IMR-90 (cell line): Measurements from ENCODE around the gene PDGFC. TPM values are rescaled to one million over a fixed set of nuclear protein-coding genes. Genes with fewer than 3 reads are reported as not detected.

ENCODE experiments used
- ATAC-seq: fragments of 200-7000 bp; cut with Tn5 transposase; 2 replicates; pipeline ENCODE4 v1.9.1; 2020; ENCODE audit warnings: low read depth, mild to moderate bottlenecking, moderate library complexity
- BruUV-seq: library from RNA; stranded (reverse); fragments of 400-500 nt; replicated peaks from 2 replicates; lab custom pipeline; 2021; lab: Mats Ljungman, UMichigan
- CTCF ChIA-PET: fragments of 300-600 bp; formaldehyde crosslinking; extraction: SDS; loops from one replicate; lab custom pipeline; 2021; ENCODE audit warnings: antibody characterized with exemption; lab: Yijun Ruan, JAX
- POLR2A ChIA-PET: fragments of 300-600 bp; sonication (Branson Sonifier 250); formaldehyde crosslinking; loops from one replicate; lab custom pipeline; 2022; ENCODE audit warnings: antibody characterized with exemption; ENCODE audit not compliant: unreplicated experiment; lab: Charles Lee
- DNase-seq: peaks from one replicate; pipeline ENCODE4 v3.0.0; 2013
- H2AFZ ChIP-seq: replicated peaks from 2 replicates; pipeline ENCODE3; 2013; ENCODE audit warnings: low read length, mild to moderate bottlenecking; ENCODE audit not compliant: poor library complexity
- H2AK5ac ChIP-seq: 2 replicates; pipeline ENCODE4 v1.6.1; 2013; ENCODE audit warnings: low read depth, low read length, inconsistent platforms
- H2AK9ac ChIP-seq: replicated peaks from 2 replicates; pipeline ENCODE3; 2013; ENCODE audit warnings: mild to moderate bottlenecking, low read depth, low read length, moderate library complexity; ENCODE audit not compliant: poor library complexity
- H2BK120ac ChIP-seq: 2 replicates; pipeline ENCODE4 v1.6.1; 2013; ENCODE audit warnings: low read depth, low read length, inconsistent platforms
- H2BK15ac ChIP-seq: 3 replicates; pipeline ENCODE4 v1.6.1; 2013; ENCODE audit warnings: low read depth, low read length, inconsistent platforms
- H2BK20ac ChIP-seq: 2 replicates; pipeline ENCODE4 v1.6.1; 2013; ENCODE audit warnings: low read depth, mild to moderate bottlenecking, inconsistent platforms, low read length, moderate library complexity
- H2BK5ac ChIP-seq: 2 replicates; pipeline ENCODE4 v1.6.1; 2013; ENCODE audit warnings: mild to moderate bottlenecking, low read depth, low read length, inconsistent platforms; ENCODE audit not compliant: poor library complexity, severe bottlenecking
- H3K14ac ChIP-seq: replicated peaks from 2 replicates; pipeline ENCODE4 v1.6.1; 2013; ENCODE audit warnings: low read depth, low read length, inconsistent platforms
- H3K18ac ChIP-seq: 2 replicates; pipeline ENCODE4 v1.6.1; 2013; ENCODE audit warnings: low read depth, low read length, control low read depth
- H3K23ac ChIP-seq: 2 replicates; pipeline ENCODE4 v1.6.1; 2013; ENCODE audit warnings: low read depth, low read length, inconsistent platforms
- H3K27ac ChIP-seq: 2 replicates; pipeline ENCODE4 v1.5.1; 2013; ENCODE audit warnings: mild to moderate bottlenecking, control low read depth, low read length; ENCODE audit not compliant: insufficient read depth
- H3K27me3 ChIP-seq: 2 replicates; pipeline ENCODE4 v1.6.1; 2013; ENCODE audit warnings: low read length; ENCODE audit not compliant: control insufficient read depth, insufficient read depth
- H3K36me3 ChIP-seq: 2 replicates; pipeline ENCODE4 v1.6.1; 2013; ENCODE audit warnings: low read length, mixed read lengths; ENCODE audit not compliant: control insufficient read depth, insufficient read depth
- H3K4ac ChIP-seq: 2 replicates; pipeline ENCODE4 v1.6.1; 2013; ENCODE audit warnings: low read depth, low read length, inconsistent platforms
- H3K4me1 ChIP-seq: 2 replicates; pipeline ENCODE4 v1.6.1; 2013; ENCODE audit warnings: low read length, mixed read lengths; ENCODE audit not compliant: control insufficient read depth, insufficient read depth
- H3K4me2 ChIP-seq: 2 replicates; pipeline ENCODE4 v1.6.1; 2013; ENCODE audit warnings: low read depth, mild to moderate bottlenecking, control low read depth, low read length, moderate library complexity
- H3K4me3 ChIP-seq: 2 replicates; pipeline ENCODE4 v1.5.1; 2013; ENCODE audit warnings: low read depth, mild to moderate bottlenecking, control low read depth, low read length, moderate library complexity; ENCODE audit not compliant: insufficient read depth
- H3K56ac ChIP-seq: 2 replicates; pipeline ENCODE4 v1.6.1; 2013; ENCODE audit warnings: low read length, inconsistent platforms; ENCODE audit not compliant: insufficient read depth; ENCODE audit errors: extremely low read depth
- H3K79me1 ChIP-seq, 2 experiments: 2 replicates each; pipeline ENCODE4 v1.6.1; 2013; ENCODE audit warnings: low read length in 2 of 2, inconsistent platforms in 1 of 2, low read depth in 1 of 2
- H3K9ac ChIP-seq: 2 replicates; pipeline ENCODE4 v1.6.1; 2013; ENCODE audit warnings: low read depth, low read length, control low read depth
- H3K9me1 ChIP-seq: 2 replicates; pipeline ENCODE4 v1.6.1; 2013; ENCODE audit warnings: low read length, inconsistent platforms; ENCODE audit not compliant: insufficient read depth
- H3K9me3 ChIP-seq: 2 replicates; pipeline ENCODE4 v1.6.1; 2013; ENCODE audit warnings: low read length; ENCODE audit not compliant: control insufficient read depth, insufficient read depth
- H4K20me1 ChIP-seq: 2 replicates; pipeline ENCODE4 v1.6.1; 2013; ENCODE audit warnings: low read length, inconsistent platforms; ENCODE audit not compliant: insufficient read depth
- H4K5ac ChIP-seq: 2 replicates; pipeline ENCODE4 v1.6.1; 2013; ENCODE audit warnings: mild to moderate bottlenecking, low read depth, low read length, control low read depth
- H4K8ac ChIP-seq, 2 experiments: 2 replicates each; pipeline ENCODE4 v1.6.1; 2013; ENCODE audit warnings: low read depth in 2 of 2, low read length in 2 of 2, control low read depth in 1 of 2, inconsistent platforms in 1 of 2
- H4K91ac ChIP-seq: 2 replicates; pipeline ENCODE4 v1.6.1; 2013; ENCODE audit warnings: low read depth, low read length, inconsistent platforms; ENCODE audit not compliant: insufficient read depth
- BHLHE40 ChIP-seq: fragments of 150-350 bp; IDR thresholded peaks from 2 replicates; pipeline ENCODE4 v1.6.1; 2016; ENCODE audit warnings: mild to moderate bottlenecking, low read depth, low read length
- CEBPB ChIP-seq: IDR thresholded peaks from 2 replicates; pipeline ENCODE4 v1.6.1; 2012; ENCODE audit warnings: low read depth, low read length, improper control_type of control experiment
- CHD1 ChIP-seq: IDR thresholded peaks from 2 replicates; pipeline ENCODE4 v1.6.1; 2012; ENCODE audit warnings: low read depth, low read length, improper control_type of control experiment
- CTCF ChIP-seq: conservative IDR thresholded peaks from 2 replicates; pipeline ENCODE4 v1.5.1; 2012; ENCODE audit warnings: mild to moderate bottlenecking, low read depth, low read length, improper control_type of control experiment
- ELK1 ChIP-seq: fragments of 150-350 bp; IDR thresholded peaks from 2 replicates; pipeline ENCODE4 v1.6.1; 2016; ENCODE audit warnings: low read depth, mild to moderate bottlenecking, low read length, moderate library complexity, borderline replicate concordance
- FOS ChIP-seq: fragments of 150-350 bp; IDR thresholded peaks from 2 replicates; pipeline ENCODE4 v1.6.1; 2016; ENCODE audit warnings: low read depth, low read length
- MAFK ChIP-seq: IDR thresholded peaks from 2 replicates; pipeline ENCODE4 v1.6.1; 2012; ENCODE audit warnings: low read depth, low read length, improper control_type of control experiment
- MAZ ChIP-seq: IDR thresholded peaks from 2 replicates; pipeline ENCODE4 v1.6.1; 2012; ENCODE audit warnings: low read depth, mild to moderate bottlenecking, low read length, improper control_type of control experiment, moderate library complexity, borderline replicate concordance
- MXI1 ChIP-seq: IDR thresholded peaks from 2 replicates; pipeline ENCODE4 v1.6.1; 2012; ENCODE audit warnings: low read depth, mild to moderate bottlenecking, low read length, moderate library complexity, borderline replicate concordance
- NFE2L2 ChIP-seq: fragments of 150-350 bp; IDR thresholded peaks from 2 replicates; pipeline ENCODE4 v1.6.1; 2016; ENCODE audit warnings: low read depth, mild to moderate bottlenecking, low read length
- POLR2A ChIP-seq: IDR thresholded peaks from 2 replicates; pipeline ENCODE4 v1.6.1; 2012; ENCODE audit warnings: mild to moderate bottlenecking, low read depth, low read length
- RAD21 ChIP-seq: IDR thresholded peaks from 2 replicates; pipeline ENCODE4 v1.6.1; 2012; ENCODE audit warnings: low read length, improper control_type of control experiment
- RCOR1 ChIP-seq: IDR thresholded peaks from 2 replicates; pipeline ENCODE4 v1.6.1; 2012; ENCODE audit warnings: mild to moderate bottlenecking, low read length, improper control_type of control experiment; ENCODE audit not compliant: insufficient replicate concordance
- RFX5 ChIP-seq: IDR thresholded peaks from 2 replicates; pipeline ENCODE4 v1.8.0; 2012; ENCODE audit warnings: low read depth, mild to moderate bottlenecking, low read length, moderate library complexity
- SMC3 ChIP-seq: fragments of 150-350 bp; IDR thresholded peaks from 2 replicates; pipeline ENCODE4 v1.6.1; 2016; ENCODE audit warnings: low read depth, mild to moderate bottlenecking, antibody characterized with exemption, low read length, moderate library complexity
- USF2 ChIP-seq: fragments of 150-350 bp; IDR thresholded peaks from 2 replicates; pipeline ENCODE4 v1.6.1; 2017; ENCODE audit warnings: mild to moderate bottlenecking, antibody characterized with exemption, low read length, low read depth
- WGBS, 2 experiments: methylation state at CpG; one replicate each; pipeline versions ENCODE4 v1.1.5 to v1.1.7; 2013; ENCODE audit warnings: missing lambda C conversion rate in 2 of 2; ENCODE audit not compliant: insufficient read length in 1 of 2; ENCODE audit errors: extremely low coverage in 2 of 2; 5-methylcytosine and 5-hydroxymethylcytosine counted together
- dilution Hi-C: fragments of 300-500 bp; cut with HindIII; formaldehyde crosslinking; loops from one replicate; pipeline ENCODE4 v1.14.3; 2018; ENCODE audit warnings: low sequenced_read_pairs; ENCODE audit not compliant: unreplicated experiment
- in situ Hi-C: fragments of 300-500 bp; cut with MboI; formaldehyde crosslinking; loops from 3 replicates; pipeline ENCODE4 v1.14.3; 2019; ENCODE audit warnings: low sequenced_read_pairs, inconsistent platforms, mixed read lengths
- intact Hi-C: fragments of 100-400 bp; cut with micrococcal nuclease; formaldehyde crosslinking; loops from 2 replicates; pipeline ENCODE4 v1.10.0; 2022
- polyA plus RNA-seq, 3 experiments: library from polyadenylated mRNA; depleted of rRNA; stranded (reverse); fragments of >200 nt; gene quantifications; 2 replicates each; pipeline ENCODE4 v1.2.3, GENCODE V29; 2012; ENCODE audit warnings: low replicate concordance in 1 of 3
- total RNA-seq: library from RNA; depleted of rRNA; stranded (reverse); fragments of >200 nt; gene quantifications from 2 replicates; pipeline ENCODE4 v1.2.3, GENCODE V29; 2012

The PDGFC gene
- total and polyA plus RNA-seq, 2 of the 4 experiments (the other 2 are of a cell fraction): 19.8 to 90.7 TPM

GRCh38 chr4:156875704-156876103, 95.9 kb downstream of the PDGFC start:
- ATAC-seq (no peak), DNase-seq (no peak)
- no peak overlapping the region for H2BK20ac ChIP-seq
- H2BK5ac ChIP-seq: no peak overlapping the region
- CTCF ChIA-PET: no interaction called here
- no peak overlapping the region for H3K4me3 ChIP-seq
- TF ChIP-seq RFX5 (no peak), FOS (no peak), MAZ (no peak), CTCF (no peak), USF2 (no peak), MAFK (no peak), ELK1 (no peak), POLR2A (no peak), MXI1 (no peak), NFE2L2 (no peak), CEBPB (no peak), RAD21 (no peak), BHLHE40 (no peak), CHD1 (no peak), SMC3 (no peak), RCOR1 (no peak)
- no peak overlapping the region for H2AK9ac ChIP-seq
- no peaks in the 10 kb centered on the region for H3K4me1 ChIP-seq
- H4K5ac ChIP-seq: no peak overlapping the region
- in situ Hi-C loops (no loop called here), intact Hi-C loops (loop anchor here (2.0 kb wide), 1 partner anchor 17 kb away; no protein-coding TSS in a partner anchor), dilution Hi-C loops (no loop called here)
- H3K9me3 ChIP-seq: no peaks in the 10 kb centered on the region
- H2AFZ ChIP-seq: no peak overlapping the region
- H4K91ac ChIP-seq: no peak overlapping the region
- no peak overlapping the region for H2BK15ac ChIP-seq
- H3K27me3 ChIP-seq: no peaks in the 10 kb centered on the region
- H3K36me3 ChIP-seq: no peaks in the 10 kb centered on the region
- H4K20me1 ChIP-seq: no peaks in the 10 kb centered on the region
- H3K18ac ChIP-seq: no peak overlapping the region
- H4K8ac ChIP-seq: no peak overlapping the region
- no peak overlapping the region for H2AK5ac ChIP-seq
- BruUV-seq: no TSS peak
- peaks cover 17 to 36% of the 10 kb centered on the region in 2 experiments for H3K79me1 ChIP-seq
- no peak overlapping the region for H3K56ac ChIP-seq
- H3K4me2 ChIP-seq: no peak overlapping the region
- H3K27ac ChIP-seq: no peak overlapping the region
- POLR2A ChIA-PET: no interaction called here
- no peak overlapping the region for H3K14ac ChIP-seq
- H3K9me1 ChIP-seq: no peaks in the 10 kb centered on the region
- WGBS, 2 experiments: no CpG with 5 or more reads among the region's 3 CpGs
- H3K9ac ChIP-seq: no peak overlapping the region
- no peak overlapping the region for H3K23ac ChIP-seq
- H2BK120ac ChIP-seq: no peak overlapping the region
- H3K4ac ChIP-seq: no peak overlapping the region
